Measurements from ENCODE around the gene GRAMD4. TPM values are rescaled to one million over a fixed set of nuclear protein-coding genes. Genes with fewer than 3 reads are reported as not detected.

Gene GRAMD4
- total and polyA plus RNA-seq, 10 donors: 16.0 to 46.1 (median 28.6) TPM

GRCh38 chr22:46589871-46590271 lies 30.3 kb upstream of the GRAMD4 start:
- no peaks in the 10 kb centered on the region for H3K9me3 ChIP-seq
- peak overlapping the region in 1 of 8 donors; percentile 5 for H3K27ac ChIP-seq
- no peak for DNase-seq
- intact Hi-C loops (cut with DNase I; ENCODE audit: low total_unique reads): no loop called here
- no peaks in the 10 kb centered on the region for H3K36me3 ChIP-seq
- WGBS, 5 donors: 86 to 96% (median 90%) methylated on average over 7 to 11 of the region's 11 CpGs
- TF ChIP-seq POLR2A (IDR thresholded peaks at IDR 0.05): no peak
- no peak for TF ChIP-seq CTCF (IDR thresholded peaks at IDR 0.05 in 8 of 11, conservative IDR thresholded peaks at IDR 0.05 in 3 of 11)
- no peak for TF ChIP-seq POLR2AphosphoS5 (IDR thresholded peaks at IDR 0.05)
- H3K4me1 ChIP-seq: peaks cover 20 to 96% (median 66%) of the 10 kb centered on the region in 6 donors
- H3K27me3 ChIP-seq (replicated peaks in 1 of 7): no peaks in the 10 kb centered on the region
- H3K4me3 ChIP-seq: no peak overlapping the region

- H3K27ac ChIP-seq: peak overlapping the region in 1 of 8 donors; percentile 11
- H3K9me3 ChIP-seq: no peaks in the 10 kb centered on the region
- peaks cover 20 to 99% (median 66%) of the 10 kb centered on the region in 6 donors for H3K4me1 ChIP-seq
- WGBS, 5 donors: 77 to 91% (median 85%) methylated on average over 4 to 11 of the region's 11 CpGs
- intact Hi-C loops (cut with DNase I; ENCODE audit: low total_unique reads): no loop called here
- no peaks in the 10 kb centered on the region for H3K27me3 ChIP-seq (replicated peaks in 1 of 7)
- DNase-seq: peak; percentile 76
- TF ChIP-seq CTCF (IDR thresholded peaks at IDR 0.05 in 8 of 11, conservative IDR thresholded peaks at IDR 0.05 in 3 of 11): no peak
- no peak for TF ChIP-seq POLR2AphosphoS5 (IDR thresholded peaks at IDR 0.05)
- no peak for TF ChIP-seq POLR2A (IDR thresholded peaks at IDR 0.05)
- no peak overlapping the region for H3K4me3 ChIP-seq
- no peaks in the 10 kb centered on the region for H3K36me3 ChIP-seq
Observed at GRCh38 chr22:46590334-46590733, 29.9 kb upstream of the GRAMD4 start.

GRCh38 chr22:46591930-46592329 lies 28.3 kb upstream of the GRAMD4 start:
- Histone ChIP-seq H3K27ac (peak overlapping the region in 5 of 8 donors; percentile 49 to 89 (median 86)), H3K4me3 (peak overlapping the region in 1 of 8 donors; percentile 63)

More at GRCh38 chr22:46591930-46592329, 28.3 kb upstream of the GRAMD4 start:
- intact Hi-C loops (cut with DNase I; ENCODE audit: low total_unique reads): no loop called here
- Histone ChIP-seq H3K4me1 (peaks cover 14 to 99% (median 66%) of the 10 kb centered on the region in 6 donors), H3K27me3 (replicated peaks in 1 of 7) (no peaks in the 10 kb centered on the region), H3K9me3 (no peaks in the 10 kb centered on the region), H3K36me3 (no peaks in the 10 kb centered on the region)
- TF ChIP-seq POLR2AphosphoS5 (IDR thresholded peaks at IDR 0.05) (no peak), CTCF (IDR thresholded peaks at IDR 0.05 in 8 of 11, conservative IDR thresholded peaks at IDR 0.05 in 3 of 11) (no peak), POLR2A (IDR thresholded peaks at IDR 0.05) (no peak)
- WGBS, 5 donors: 44 to 64% (median 53%) methylated on average over 5 to 8 of the region's 8 CpGs
- DNase-seq: peak; percentile 76
